SK-N-SH (cell line): ENCODE data around the gene RAB6B. TPM values are rescaled to one million over a fixed set of nuclear protein-coding genes. Genes with fewer than 3 reads are reported as not detected.

Experiments used
- CTCF ChIA-PET: fragments of 300-600, 350-600 bp; formaldehyde crosslinking; extraction: SDS; loops from one replicate; lab custom pipeline; 2021; lab: Yijun Ruan, JAX
- POLR2A ChIA-PET: fragments of 350-600 bp; sonication (Branson Sonifier 250); formaldehyde crosslinking; extraction: SDS; loops from one replicate; lab custom pipeline; 2020; ENCODE audit warnings: antibody characterized with exemption, inconsistent platforms; lab: Yijun Ruan, JAX
- DNase-seq: peaks from one replicate; pipeline ENCODE4 v3.0.0; 2012
- H2AFZ ChIP-seq: fragments of 200-600 bp; sonication (generic); 2 replicates; pipeline ENCODE4 v1.8.1; 2016; ENCODE audit warnings: antibody characterized with exemption, mild to moderate bottlenecking, low read depth
- H3F3A ChIP-seq: fragments of 200-600 bp; sonication (generic); replicated peaks from 2 replicates; pipeline ENCODE3; 2016; ENCODE audit warnings: antibody characterized with exemption, mild to moderate bottlenecking; ENCODE audit not compliant: insufficient read depth
- H3K27ac ChIP-seq, 2 experiments: fragments of 200-500 bp in 1 of 2; fragments of 200-600 bp in 1 of 2; sonication (Bioruptor generic) in 1 of 2; sonication (generic), shearing (Covaris generic) in 1 of 2; 2 replicates each; pipeline versions ENCODE4 v1.5.1 to v1.6.1; 2014 to 2016; ENCODE audit warnings: low read depth in 2 of 2, inconsistent platforms in 1 of 2, low read length in 1 of 2, mild to moderate bottlenecking in 1 of 2, mixed read lengths in 1 of 2
- H3K27me3 ChIP-seq: fragments of 200-600 bp; sonication (generic), shearing (Covaris generic); 2 replicates; pipeline ENCODE4 v1.6.1; 2016; ENCODE audit warnings: mixed run types; ENCODE audit not compliant: insufficient read depth
- H3K36me3 ChIP-seq, 2 experiments: fragments of 200-500 bp in 1 of 2; fragments of 200-600 bp in 1 of 2; sonication (Bioruptor generic) in 1 of 2; sonication (generic) in 1 of 2; replicated peaks in 1 of 2; 2 replicates each; pipeline versions ENCODE3 to v1.5.1; 2014 to 2016; ENCODE audit warnings: low read length in 1 of 2, mild to moderate bottlenecking in 1 of 2; ENCODE audit not compliant: insufficient read depth in 2 of 2, control insufficient read depth in 1 of 2
- H3K4me1 ChIP-seq, 2 experiments: fragments of 200-500 bp in 1 of 2; fragments of 200-600 bp in 1 of 2; sonication (Bioruptor generic) in 1 of 2; sonication (generic), shearing (Covaris generic) in 1 of 2; 2 replicates each; pipeline versions ENCODE4 v1.5.1 to v1.6.1; 2014 to 2016; ENCODE audit warnings: low read depth in 1 of 2, low read length in 1 of 2, mixed run types in 1 of 2; ENCODE audit not compliant: insufficient read depth in 2 of 2, control insufficient read depth in 1 of 2
- H3K4me2 ChIP-seq: fragments of 200-600 bp; sonication (generic), shearing (Covaris generic); 2 replicates; pipeline ENCODE4 v1.6.1; 2017; ENCODE audit warnings: mixed run types
- H3K4me3 ChIP-seq, 2 experiments: fragments of 200-500 bp in 1 of 2; fragments of 200-600 bp in 1 of 2; sonication (Bioruptor generic) in 1 of 2; sonication (generic), shearing (Covaris generic) in 1 of 2; 2 replicates each; pipeline versions ENCODE4 v1.5.1 to v1.8.1; 2014 to 2016; ENCODE audit warnings: low read depth in 2 of 2, inconsistent platforms in 1 of 2, low read length in 1 of 2, mild to moderate bottlenecking in 1 of 2, mixed read lengths in 1 of 2, moderate library complexity in 1 of 2
- H3K79me2 ChIP-seq: fragments of 200-600 bp; sonication (generic); 2 replicates; pipeline ENCODE4 v1.8.1; 2017; ENCODE audit warnings: mild to moderate bottlenecking; ENCODE audit not compliant: insufficient read depth
- H3K9ac ChIP-seq: fragments of 200-600 bp; sonication (generic); 2 replicates; pipeline ENCODE4 v1.6.1; 2017; ENCODE audit warnings: mixed run types
- H3K9me2 ChIP-seq: fragments of 200-600 bp; sonication (generic); 2 replicates; pipeline ENCODE4 v1.6.1; 2017; ENCODE audit warnings: mixed run types
- H3K9me3 ChIP-seq: fragments of 200-600 bp; sonication (generic); 2 replicates; pipeline ENCODE4 v1.6.1; 2017; ENCODE audit warnings: mixed run types, mild to moderate bottlenecking, moderate library complexity
- H4K20me1 ChIP-seq: fragments of 200-600 bp; sonication (generic); 2 replicates; pipeline ENCODE4 v1.6.1; 2017; ENCODE audit warnings: mild to moderate bottlenecking, mixed run types; ENCODE audit not compliant: insufficient read depth
- FOSL2 ChIP-seq: IDR thresholded peaks from 2 replicates; pipeline ENCODE4 v1.4.0; 2012; ENCODE audit warnings: low read depth, mild to moderate bottlenecking, moderate library complexity, borderline replicate concordance
- FOXM1 ChIP-seq: IDR thresholded peaks from 2 replicates; pipeline ENCODE4 v1.4.0; 2012; ENCODE audit warnings: low read depth, mild to moderate bottlenecking
- GATA2 ChIP-seq: sonication (generic); formaldehyde crosslinking; IDR thresholded peaks from 2 replicates; pipeline ENCODE4 v1.5.0; 2020; ENCODE audit warnings: mild to moderate bottlenecking, missing genetic modification reagents
- IRF3 ChIP-seq: fragments of 150-350 bp; IDR thresholded peaks from 2 replicates; pipeline ENCODE4 v1.6.1; 2016; ENCODE audit warnings: mild to moderate bottlenecking, low read depth, low read length
- MAX ChIP-seq: IDR thresholded peaks from 2 replicates; pipeline ENCODE4 v1.4.0; 2012; ENCODE audit warnings: low read depth
- REST ChIP-seq: IDR thresholded peaks from 2 replicates; pipeline ENCODE4 v1.6.1; 2012; ENCODE audit warnings: mild to moderate bottlenecking, low read depth, low read length, moderate library complexity
- TCF12 ChIP-seq: IDR thresholded peaks from 2 replicates; pipeline ENCODE4 v1.4.0; 2012
- ZBTB33 ChIP-seq: IDR thresholded peaks from 2 replicates; pipeline ENCODE4 v1.4.0; 2012; ENCODE audit warnings: low read depth, borderline replicate concordance
- WGBS: methylation state at CpG from one replicate; pipeline ENCODE4 v1.1.6; 2017; ENCODE audit warnings: low lambda C conversion rate; 5-methylcytosine and 5-hydroxymethylcytosine counted together
- polyA plus RNA-seq, 3 experiments: library from polyadenylated mRNA; depleted of rRNA; stranded (reverse); fragments of >200 nt; gene quantifications; 2 replicates each; pipeline ENCODE4 v1.2.3, GENCODE V29; 2012

Gene RAB6B
- polyA plus RNA-seq, 1 of the 3 experiments (the other 2 are of a cell fraction): 9.3 TPM

- Histone ChIP-seq H3K27me3 (peaks cover 3% of the 10 kb centered on the region; the same call in 1 of the 2 replicates), H3K9me2 (no peaks in the 10 kb centered on the region), H3K9ac (no peak overlapping the region), H3K79me2 (no peaks in the 10 kb centered on the region), H4K20me1 (no peaks in the 10 kb centered on the region), H3K27ac (no peak overlapping the region), H3K9me3 (no peaks in the 10 kb centered on the region), H2AFZ (no peak overlapping the region), H3K36me3 (no peaks in the 10 kb centered on the region), H3K4me2 (no peak overlapping the region), H3K4me3 (no peak overlapping the region), H3K4me1 (peaks cover 0 to 14% of the 10 kb centered on the region in 2 experiments; a peak in 1 of 4 replicates), H3F3A (no peaks in the 10 kb centered on the region)
- no peak for DNase-seq
- TF ChIP-seq ZBTB33 (no peak), REST (no peak), IRF3 (no peak), FOSL2 (no peak), MAX (no peak), TCF12 (no peak)
- 74% methylated on average over 5 of the region's 5 CpGs for WGBS
- ChIA-PET POLR2A (no interaction called here), CTCF (interaction anchor here (1.2 to 2.0 kb wide), 3 partner anchors 11 to 322 kb away, joined by 3 to 4 read pairs (median 4); no protein-coding TSS in a partner anchor)
Measured at GRCh38 chr3:133890972-133891644, 4.6 kb downstream of the RAB6B start.

- Histone ChIP-seq H3K9ac (no peak overlapping the region), H3K79me2 (no peaks in the 10 kb centered on the region), H2AFZ (no peak overlapping the region), H3K9me3 (no peaks in the 10 kb centered on the region), H4K20me1 (no peaks in the 10 kb centered on the region), H3K9me2 (no peaks in the 10 kb centered on the region), H3K27ac (no peak overlapping the region), H3K4me1 (peaks cover 0 to 12% of the 10 kb centered on the region in 2 experiments; a peak in 1 of 4 replicates), H3K36me3 (no peaks in the 10 kb centered on the region), H3K4me2 (no peak overlapping the region), H3K4me3 (no peak overlapping the region), H3F3A (no peaks in the 10 kb centered on the region), H3K27me3 (no peaks in the 10 kb centered on the region; the same call in 1 of the 2 replicates)
- POLR2A ChIA-PET: no interaction called here
- CTCF ChIA-PET: no interaction called here
- no peak for TF ChIP-seq FOXM1
- no peak for TF ChIP-seq GATA2 (CRISPR knock-in tag)
- no peak for TF ChIP-seq TCF12
- WGBS: 100% methylated on average over 2 of the region's 2 CpGs
- no peak for DNase-seq
Measured at GRCh38 chr3:133890037-133890436, 5.6 kb downstream of the RAB6B start.
